Endothelial cell of umbilical vein (primary cell): Measurements from ENCODE around the gene UTS2R.

ENCODE experiments used
- CTCF ChIP-seq, 2 donors: IDR thresholded peaks; 1 replicate in 1 of 2; 2 replicates in 1 of 2; pipeline ENCODE4 v1.5.1; 2011; ENCODE audit warnings: low read length in 2 of 2, mild to moderate bottlenecking in 2 of 2, moderate library complexity in 2 of 2, control low read depth in 1 of 2, inconsistent platforms in 1 of 2, low read depth in 1 of 2; ENCODE audit not compliant: insufficient read depth in 1 of 2; ENCODE audit errors: extremely low read depth in 1 of 2
- EZH2 ChIP-seq: IDR thresholded peaks from 2 replicates; pipeline ENCODE4 v1.6.1; 2012; ENCODE audit warnings: borderline replicate concordance, low read depth, mild to moderate bottlenecking, moderate library complexity, low read length, inconsistent platforms; ENCODE audit not compliant: severe bottlenecking
- FOS ChIP-seq: IDR thresholded peaks from 2 replicates; pipeline ENCODE4 v1.6.1; 2011; ENCODE audit warnings: mild to moderate bottlenecking, low read length, moderate library complexity, borderline replicate concordance; ENCODE audit not compliant: insufficient read depth
- MAX ChIP-seq: IDR thresholded peaks from 2 replicates; pipeline ENCODE4 v1.6.1; 2011; ENCODE audit not compliant: insufficient read depth, insufficient read length
- POLR2A ChIP-seq: IDR thresholded peaks from 2 replicates; pipeline ENCODE4 v1.6.1; 2012; ENCODE audit warnings: low read depth, mild to moderate bottlenecking, control low read depth, low read length
- POLR2AphosphoS5 ChIP-seq: IDR thresholded peaks from 2 replicates; pipeline ENCODE4 v1.6.1; 2012; ENCODE audit warnings: low read depth, mild to moderate bottlenecking, control low read depth, low read length, moderate library complexity; ENCODE audit not compliant: insufficient read depth

- TF ChIP-seq CTCF (IDR thresholded peaks at IDR 0.05; ENCODE audit: extremely low read depth in 1 of 2, insufficient read depth in 1 of 2, low read depth in 1 of 2, low read length in 2 of 2) (no peak), POLR2AphosphoS5 (no peak), POLR2A (no peak), EZH2 (no peak), FOS (no peak), MAX (no peak)
Observed at GRCh38 chr17:82408288-82408937, 36.8 kb downstream of the UTS2R start.
